Smooth muscle cell of the brain vasculature (primary cell): ENCODE measurements around the gene TUBB2B.
A peak's percentile ranks its signal among the peaks of the same experiment; 100 is the strongest.
"Not testable (repeated sequence)": the region's sequence is repeated elsewhere in the genome, so short reads cannot be mapped to it uniquely, and the experiment has no call there.

ENCODE experiments used
- DNase-seq: peaks from one replicate; pipeline ENCODE4 v3.0.0-alpha.2; 2012; ENCODE audit warnings: low read depth, low spot score

TUBB2B gene

DNA sequence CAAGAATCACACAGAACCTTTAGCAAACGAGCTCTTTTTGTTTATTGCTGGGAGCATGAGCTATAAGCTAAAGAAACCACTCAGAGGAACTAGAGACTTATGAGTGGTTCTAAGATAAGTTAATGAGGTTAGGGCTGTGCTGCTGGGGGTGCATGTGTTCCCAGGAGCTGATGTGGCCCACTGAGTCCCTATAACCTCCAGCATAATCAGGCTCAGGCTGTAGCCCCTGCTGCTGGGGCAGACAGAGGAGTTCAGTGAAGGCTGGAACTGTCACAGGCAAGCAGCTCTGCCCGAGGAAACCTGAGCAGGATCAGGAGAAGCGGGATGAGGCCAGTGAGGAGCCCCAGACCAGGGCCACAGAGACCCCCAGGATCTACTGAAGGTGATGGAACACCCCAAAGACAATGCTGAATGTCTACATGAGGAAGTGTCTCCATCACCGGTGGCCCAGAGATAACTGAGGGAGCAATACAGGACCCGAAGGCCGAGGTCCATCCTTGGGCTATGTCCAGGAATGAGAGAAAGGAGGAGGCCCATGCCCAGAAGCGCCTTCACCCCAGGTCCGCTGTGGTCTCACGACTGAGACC is 17.3 kb downstream of the TUBB2B start:
- no peak for DNase-seq

DNA sequence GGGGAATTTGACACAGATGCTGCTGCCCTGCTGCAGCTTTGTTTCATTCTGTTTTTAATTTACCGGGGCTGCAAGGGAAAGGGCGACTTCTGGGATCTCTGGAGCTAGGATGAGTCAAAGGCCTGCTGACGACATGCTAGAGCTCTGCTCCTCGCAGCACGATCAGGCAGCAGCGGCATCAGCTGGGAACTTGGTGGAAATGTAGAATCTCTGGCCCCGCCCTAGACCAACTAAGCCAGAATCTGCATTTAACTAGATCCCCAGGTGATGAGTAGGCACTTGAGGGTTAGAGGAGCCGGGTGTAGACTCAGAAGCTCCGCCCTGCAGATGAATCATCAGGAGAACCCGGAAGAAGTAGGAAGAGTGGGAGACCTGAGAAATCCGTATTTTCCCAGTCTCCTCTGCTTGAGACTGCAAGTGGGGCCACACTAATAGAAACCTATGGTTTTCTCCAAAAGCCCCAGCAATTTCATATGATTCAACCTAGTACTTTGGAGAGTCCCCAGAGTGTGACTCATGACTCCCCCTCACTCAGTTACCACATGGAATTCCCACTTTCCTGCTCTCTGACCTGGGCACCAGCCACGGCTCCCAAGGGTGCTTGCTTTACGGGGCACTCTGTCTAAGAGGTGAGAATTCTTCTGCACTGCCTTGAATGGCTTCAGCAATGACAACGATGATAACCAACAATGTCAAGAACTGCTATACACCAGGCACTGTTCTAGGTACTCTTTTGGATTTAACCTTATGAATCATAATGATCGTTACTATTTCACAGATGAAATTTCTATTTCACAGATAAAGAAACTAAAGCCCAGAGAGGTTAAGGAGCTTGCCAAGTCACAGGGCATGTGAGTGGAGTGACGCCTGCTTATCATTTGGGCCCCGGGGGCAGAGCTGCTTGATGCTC is 18.1 kb downstream of the TUBB2B start:
- peak; percentile 73 for DNase-seq

DNA sequence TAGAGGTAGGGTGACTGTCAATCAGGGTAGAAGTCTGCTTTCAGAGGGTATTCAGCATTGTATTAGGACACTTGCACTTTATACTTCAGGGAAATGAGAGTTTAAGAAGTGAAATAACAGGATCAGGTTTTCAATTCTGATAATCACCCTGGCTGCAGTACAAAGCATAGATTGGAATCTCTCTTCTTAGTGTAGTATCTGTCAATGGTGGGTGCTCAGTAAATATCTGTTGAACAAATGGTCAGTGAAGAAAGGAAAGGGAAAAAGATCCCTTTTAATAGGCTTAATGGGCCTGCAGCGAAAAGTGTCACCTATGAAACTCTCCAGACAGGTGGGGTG is 18.7 kb downstream of the TUBB2B start:
- no peak for DNase-seq

GRCh38 chr6:3208098-3208774 is 19.2 kb downstream of the TUBB2B start:
- DNase-seq = no peak

DNA sequence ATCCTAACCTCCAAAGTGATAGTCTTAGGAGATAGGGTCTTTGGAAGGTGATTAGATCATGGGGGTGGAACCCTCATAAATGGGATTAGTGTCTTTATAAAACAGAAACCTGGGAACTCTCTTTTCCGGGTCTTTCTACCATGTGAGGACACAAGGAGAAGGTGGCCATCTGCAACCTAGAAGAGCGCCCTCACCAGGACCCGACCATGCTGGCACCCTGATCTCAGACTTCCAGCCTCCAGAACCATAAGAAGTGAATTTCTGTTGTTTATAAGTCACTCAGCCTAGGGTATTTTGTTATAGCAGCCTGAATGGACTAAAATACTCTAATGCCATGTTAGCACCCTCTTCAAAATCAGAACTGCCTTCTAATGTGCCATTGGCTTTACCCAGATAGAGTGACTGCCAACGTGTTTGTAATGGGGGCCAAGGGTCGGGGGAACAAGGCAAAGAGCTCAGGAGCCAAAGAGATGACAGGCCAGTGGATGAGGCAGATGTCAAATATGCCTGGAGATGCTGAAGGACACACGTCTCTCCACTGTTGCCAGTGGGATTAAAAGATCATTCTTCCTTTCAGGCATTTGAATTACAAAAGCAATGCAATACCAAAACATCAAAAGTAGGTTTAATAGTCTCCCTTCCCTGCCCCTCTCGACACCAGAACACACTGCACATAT is 21.0 kb downstream of the TUBB2B start:
- no peak for DNase-seq

- no peak for DNase-seq
Observed at GRCh38 chr6:3205913-3206312, 21.5 kb downstream of the TUBB2B start.

- no peak for DNase-seq
Observed at GRCh38 chr6:3204921-3205320, 22.5 kb downstream of the TUBB2B start.

GRCh38 chr6:3202999-3203696 is 24.3 kb downstream of the TUBB2B start:
- no peak for DNase-seq

DNA sequence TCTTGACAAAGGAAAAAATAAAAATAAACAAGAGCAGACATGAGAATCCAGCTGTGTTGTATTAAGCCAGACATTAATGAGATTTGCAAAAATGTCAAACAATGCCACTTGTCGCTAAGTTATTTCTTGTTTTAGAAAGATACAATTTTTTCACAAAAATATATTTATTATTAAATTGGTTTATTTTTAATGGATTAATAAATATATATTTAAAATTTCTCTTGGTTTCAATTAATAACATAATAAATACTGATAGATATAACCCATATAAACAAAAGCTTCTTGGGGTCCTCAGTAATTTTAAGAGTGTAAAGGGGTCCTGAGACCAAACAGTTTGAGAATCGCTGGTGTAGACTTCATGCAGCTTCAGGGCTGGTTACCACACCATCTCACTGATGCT is 26.1 kb downstream of the TUBB2B start:
- DNase-seq = no peak

GRCh38 chr6:3200682-3201081 is 26.8 kb downstream of the TUBB2B start:
- DNase-seq = no peak

GRCh38 chr6:3199382-3199781 is 28.1 kb downstream of the TUBB2B start:
- no peak for DNase-seq

DNA sequence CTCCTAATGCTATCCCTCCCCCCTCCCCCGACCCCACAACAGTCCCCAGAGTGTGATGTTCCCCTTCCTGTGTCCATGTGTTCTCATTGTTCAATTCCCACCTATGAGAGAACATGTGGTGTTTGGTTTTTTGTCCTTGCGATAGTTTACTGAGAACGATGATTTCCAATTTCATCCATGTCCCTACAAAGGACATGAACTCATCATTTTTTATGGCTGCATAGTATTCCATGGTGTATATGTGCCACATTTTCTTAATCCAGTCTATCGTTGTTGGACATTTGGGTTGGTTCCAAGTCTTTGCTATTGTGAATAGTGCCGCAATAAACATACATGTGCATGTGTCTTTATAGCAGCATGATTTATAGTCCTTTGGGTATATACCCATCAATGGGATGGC is 29.7 kb downstream of the TUBB2B start:
- not testable (repeated sequence) for DNase-seq

DNA sequence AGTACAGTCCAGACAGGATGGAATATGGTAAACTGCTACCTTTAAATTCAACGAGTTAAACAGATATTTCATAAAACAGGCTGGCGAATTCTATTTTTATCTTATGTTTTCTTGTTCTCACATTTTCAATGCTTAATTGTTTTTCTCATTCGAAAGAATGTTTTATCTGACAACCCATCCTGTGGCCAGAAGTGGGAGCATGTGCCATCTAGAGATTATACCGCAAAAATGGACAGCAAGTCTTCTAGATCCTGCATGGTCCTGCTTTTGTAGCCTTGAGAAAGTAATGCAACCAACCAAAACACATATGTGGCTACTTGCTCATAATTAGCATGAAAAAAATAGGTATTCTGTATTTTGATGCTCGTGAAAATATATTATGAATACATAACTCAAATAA is 30.7 kb downstream of the TUBB2B start:
- no peak for DNase-seq

DNA sequence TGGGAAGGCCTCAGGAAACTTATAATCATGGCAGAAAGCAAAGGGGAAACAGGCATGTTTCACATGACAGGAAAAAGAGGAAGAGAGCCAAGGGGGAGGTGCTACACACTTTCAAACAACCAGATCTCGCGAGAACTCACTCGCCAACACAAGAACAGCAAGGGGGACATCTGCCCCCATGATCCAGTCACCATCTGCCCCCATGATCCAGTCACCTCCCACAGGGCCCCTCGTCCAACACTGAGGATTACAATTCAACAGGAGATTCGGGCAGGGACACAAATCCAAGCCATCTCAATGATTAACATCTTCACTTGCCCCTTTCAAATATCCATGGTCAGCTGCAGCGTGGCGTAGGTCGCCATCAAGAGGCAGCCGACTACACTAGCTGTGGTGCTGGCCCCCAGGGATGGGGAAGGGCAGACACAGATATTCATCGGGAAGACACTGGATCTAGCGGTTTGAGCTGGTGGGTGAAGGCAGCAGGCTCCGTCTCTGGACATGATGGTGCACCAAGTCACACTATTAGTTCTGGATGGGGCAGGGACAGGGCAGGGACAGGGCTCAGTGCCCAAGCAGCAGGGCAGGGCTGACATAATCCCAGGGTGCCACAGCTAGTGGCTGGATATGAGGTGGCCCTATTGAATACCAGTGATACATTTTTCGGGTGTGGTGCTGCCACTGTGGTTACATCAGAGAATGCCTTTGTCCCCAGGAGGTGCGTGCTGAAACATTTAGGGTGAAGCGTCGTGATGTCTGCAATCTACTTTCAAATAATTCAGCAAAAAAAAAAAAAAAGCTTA is 31.6 kb downstream of the TUBB2B start:
- DNase-seq = no peak

- no peak for DNase-seq
Observed at GRCh38 chr6:3195420-3195694, 32.1 kb downstream of the TUBB2B start.

DNA sequence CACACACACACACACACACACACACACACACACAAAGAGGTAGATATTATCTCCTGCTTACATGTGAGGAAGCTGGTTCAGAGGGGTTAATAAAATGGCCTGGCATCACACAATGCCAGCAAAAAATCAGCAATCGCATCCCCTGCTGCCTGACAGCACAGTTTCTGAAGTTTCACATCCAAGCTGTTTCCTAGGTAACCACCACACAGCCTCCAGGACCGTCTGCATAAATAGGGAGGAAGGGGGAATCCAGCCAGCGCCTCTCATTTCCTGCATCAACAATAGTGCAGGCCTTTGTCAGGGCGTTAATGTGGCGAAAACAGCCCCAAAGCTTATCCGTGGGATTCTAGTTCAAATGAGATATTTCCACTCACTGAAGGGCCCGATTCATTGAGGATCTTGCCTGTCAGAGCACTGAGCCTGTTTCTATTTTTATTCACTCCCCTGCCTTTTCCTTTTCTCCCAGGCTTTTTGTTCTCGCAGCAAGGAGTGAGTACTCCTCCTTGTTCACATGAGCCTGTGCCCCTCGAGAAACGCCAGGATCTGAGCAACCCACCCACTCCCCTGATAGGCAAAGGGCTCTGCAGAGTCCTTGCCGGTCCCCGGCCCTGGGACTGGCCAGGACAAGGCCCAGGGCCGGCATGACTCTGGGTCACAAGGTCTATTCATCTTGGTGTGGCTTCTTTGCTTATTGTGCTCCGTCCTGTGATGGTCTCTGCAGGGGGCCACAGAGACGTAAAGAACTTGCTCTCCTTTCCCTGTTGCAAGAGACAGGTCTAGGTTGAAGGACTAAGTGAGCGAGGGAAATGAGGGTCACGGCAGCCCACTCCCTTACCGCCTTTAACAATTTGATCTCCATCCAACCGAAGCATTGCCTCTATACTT is 32.7 kb downstream of the TUBB2B start:
- DNase-seq = no peak

DNA sequence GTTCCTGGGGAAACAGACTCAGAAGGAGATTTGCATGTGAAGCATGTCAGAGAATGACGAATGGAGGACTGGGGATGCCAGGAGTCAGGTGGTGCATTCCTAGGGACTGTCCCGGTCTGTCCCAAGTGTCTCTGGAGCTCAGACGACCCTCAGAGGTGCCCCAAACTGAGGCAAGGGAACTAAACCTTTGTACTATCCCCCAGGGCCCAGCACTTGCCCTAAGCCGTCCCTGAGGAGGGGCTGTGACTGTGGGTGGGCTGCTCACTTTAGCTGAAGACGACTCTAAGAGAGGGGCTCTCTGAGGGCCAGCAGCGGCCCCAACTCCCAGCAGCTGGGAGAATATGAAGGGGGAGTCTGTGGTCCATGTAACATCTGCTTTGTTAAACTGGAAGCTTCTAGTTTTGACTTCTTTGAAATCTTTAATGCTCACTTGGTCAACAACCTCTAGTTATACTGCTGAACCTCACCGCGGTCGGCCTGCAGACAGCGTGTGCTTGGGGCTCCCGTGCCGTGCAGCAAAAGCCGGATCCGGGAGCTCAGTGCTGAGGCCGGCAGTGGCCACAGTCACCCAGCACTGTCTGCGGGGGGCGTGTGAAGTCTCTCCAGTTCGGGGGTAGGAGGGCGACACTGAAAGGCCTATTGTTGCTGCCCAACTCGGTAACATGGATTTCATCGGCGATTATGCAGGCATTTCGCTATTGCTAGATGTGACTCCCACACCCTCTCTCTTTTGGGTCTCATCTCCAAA is 34.2 kb downstream of the TUBB2B start:
- DNase-seq = no peak

- DNase-seq = no peak
Observed at GRCh38 chr6:3190779-3191178, 36.7 kb downstream of the TUBB2B start.

GRCh38 chr6:3190056-3190455 is 37.4 kb downstream of the TUBB2B start:
- no peak for DNase-seq
